Measurements from ENCODE around the gene MCC.

MCC gene

DNA sequence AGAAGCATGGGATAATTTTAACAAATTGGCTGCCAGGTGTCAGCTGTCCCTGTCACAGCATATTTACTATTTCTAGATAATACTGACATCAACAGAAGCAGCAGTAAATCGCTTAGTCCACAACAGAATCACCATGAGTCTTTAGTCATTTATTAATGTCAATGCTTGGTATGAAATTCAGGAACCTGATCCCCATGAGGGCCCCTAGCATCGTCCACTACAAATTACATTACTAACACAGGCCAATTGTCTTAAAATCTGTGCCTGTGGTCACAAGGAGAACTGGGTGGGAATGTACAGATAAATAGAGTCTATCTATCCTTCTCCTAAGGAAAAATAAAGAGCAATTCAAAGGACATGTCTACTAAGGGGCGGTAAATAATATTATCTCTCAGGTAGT lies 129.6 kb downstream of the MCC start:
- DNase-seq, result no peak

DNA sequence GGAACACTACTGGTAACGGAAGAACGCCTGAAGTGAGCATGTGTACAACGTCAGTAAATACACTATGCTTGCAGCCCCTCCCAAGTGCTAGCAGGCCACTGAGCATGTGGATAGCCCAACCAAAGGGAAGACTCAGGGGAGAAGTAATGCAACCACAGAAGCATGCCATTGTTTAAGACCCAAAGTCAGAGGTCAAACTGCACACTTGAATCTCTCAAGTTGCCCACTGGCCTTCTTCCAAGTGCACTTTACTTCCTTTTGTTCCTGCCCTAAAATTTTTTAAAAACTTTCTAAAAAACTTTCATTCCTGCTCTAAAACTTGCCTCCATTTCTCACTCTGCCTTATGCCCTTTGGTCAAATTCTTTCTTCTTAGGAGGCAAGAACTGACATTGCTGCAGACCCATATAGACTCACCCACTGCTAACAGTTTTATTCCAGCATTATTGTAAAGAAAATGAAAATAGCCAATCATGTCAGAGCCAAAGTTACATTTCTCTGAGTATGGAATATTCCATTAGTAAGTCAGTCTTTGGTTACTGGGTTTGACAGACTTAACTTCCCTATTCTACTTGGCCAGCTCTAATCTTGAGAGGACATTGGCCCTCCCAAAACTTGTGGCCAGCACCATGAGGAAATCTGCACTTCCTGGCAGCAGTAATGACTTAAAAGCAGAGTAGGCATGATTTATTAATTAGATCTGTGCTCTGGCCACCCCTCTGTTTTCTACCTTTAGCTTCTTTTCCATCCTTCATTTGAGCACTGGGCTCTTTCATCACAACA lies 130.4 kb downstream of the MCC start:
- DNase-seq, result no peak

DNA sequence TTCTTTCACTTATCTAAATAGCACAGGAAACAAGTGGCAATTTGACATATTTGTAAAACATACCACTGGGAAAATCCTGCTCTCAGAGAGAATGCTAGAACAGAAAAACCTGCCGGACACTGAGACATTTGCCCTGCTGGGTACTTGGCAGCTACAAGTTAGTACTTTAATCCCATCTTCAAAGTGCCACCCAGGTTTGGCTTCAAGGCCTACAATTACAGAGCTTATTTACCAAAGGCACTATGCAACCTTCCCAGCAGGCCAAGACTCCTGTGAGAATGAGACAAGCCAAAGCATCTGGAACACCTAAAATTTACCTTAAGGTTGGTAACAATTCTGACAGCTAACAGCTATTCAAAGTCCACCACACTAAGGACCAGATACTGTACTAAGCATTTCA lies 131.8 kb downstream of the MCC start:
- no peak for DNase-seq

DNA sequence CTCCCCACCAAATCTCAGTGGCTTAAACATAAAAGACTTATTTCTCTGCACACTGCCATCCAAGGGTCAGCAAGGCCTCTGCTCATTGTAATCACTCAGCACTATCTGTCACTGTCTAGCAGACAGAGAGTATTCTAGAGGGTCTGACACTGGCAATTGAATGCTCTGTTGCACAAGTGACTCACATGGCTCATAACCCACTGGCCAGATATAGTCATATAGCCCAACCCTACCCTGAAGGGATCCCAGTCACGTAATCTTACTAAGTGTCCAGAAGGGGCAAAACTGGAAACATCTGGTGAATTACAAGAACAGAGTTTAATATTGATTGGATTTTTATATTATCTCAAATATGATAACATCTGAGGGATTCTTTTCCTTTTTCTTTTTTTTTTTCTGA lies 134.2 kb downstream of the MCC start:
- DNase-seq, result no peak

DNA sequence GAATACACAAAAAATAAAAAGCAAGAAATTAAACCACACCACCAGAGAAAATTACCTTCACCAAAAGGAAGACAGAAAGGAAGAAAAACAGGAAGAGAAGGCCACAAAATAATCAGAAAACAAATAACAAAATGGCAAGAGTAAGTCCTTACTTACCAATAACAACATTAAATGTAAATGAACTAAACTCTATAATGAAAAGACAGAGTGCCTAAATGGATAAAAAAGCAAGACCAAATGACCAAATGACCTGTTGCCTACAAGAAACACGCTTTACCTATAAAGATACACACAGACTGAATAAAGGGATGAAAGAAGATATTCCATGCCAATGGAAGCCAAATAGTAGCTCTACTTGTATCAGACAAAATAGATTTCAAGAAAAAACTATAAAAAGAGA lies 140.7 kb downstream of the MCC start:
- DNase-seq, result no peak

DNA sequence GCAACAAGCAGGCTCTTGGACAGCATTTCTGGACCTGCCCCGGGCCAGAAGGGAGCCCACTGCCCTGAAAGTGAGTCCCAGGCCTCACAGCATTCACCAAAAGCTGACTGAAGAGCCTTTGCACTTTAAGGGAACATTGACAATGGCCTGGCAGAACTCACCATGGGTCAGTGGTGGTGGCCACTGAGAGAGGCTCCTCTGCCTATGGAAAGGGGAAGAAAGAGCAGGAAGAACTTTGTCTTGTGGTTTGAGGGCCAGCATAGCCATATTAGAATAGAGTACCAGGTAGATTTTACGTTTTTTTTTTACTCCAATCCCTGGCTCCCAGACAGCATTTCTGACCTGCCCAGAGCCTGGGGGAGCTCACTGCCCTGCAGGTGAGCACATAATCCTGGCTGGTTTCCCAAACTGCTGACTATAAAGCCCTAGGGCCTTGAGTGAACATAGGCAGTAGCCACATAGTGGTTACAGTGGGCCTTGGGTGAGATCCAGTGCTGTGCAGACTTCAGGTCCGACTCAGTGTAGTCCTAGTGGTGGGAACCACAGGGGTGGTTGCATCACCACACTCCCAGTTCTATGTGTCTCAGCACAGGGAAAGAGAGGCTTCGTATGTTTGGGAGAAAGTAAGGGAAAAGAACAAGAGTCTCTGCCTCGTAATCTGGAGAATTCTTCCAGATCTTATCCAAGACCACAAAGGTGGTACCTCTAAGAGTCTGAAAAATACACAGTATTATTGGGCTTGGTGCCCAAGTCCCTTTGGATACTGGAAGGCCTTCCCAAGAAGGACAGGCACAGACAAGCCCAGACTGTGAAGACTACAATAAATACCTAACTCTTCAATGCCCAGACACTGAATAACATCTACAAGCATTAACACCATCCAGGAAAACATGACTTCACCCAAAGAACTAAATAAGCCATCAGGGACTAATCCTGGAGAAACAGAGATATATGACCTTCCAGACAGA lies 143.0 kb downstream of the MCC start:
- no peak for DNase-seq

DNA sequence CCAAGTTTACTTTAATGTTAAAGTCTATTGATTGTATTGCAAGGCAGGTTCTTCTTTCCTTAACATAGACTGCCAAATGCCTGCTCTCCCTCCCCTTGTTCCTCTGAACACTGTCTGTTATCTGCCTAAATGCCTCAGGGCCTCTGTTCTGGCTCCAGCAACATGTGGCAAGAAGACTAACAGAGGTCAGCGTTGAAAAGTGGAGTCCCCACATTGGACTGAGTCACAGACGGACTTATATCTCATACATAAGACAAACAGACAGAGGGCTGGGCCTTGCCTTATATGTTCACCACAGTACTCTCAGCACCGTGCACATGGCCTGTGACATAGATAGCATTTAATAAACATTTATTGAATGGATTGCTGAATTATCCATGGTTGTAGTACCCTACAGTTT lies 144.9 kb downstream of the MCC start:
- DNase-seq, result no peak

DNA sequence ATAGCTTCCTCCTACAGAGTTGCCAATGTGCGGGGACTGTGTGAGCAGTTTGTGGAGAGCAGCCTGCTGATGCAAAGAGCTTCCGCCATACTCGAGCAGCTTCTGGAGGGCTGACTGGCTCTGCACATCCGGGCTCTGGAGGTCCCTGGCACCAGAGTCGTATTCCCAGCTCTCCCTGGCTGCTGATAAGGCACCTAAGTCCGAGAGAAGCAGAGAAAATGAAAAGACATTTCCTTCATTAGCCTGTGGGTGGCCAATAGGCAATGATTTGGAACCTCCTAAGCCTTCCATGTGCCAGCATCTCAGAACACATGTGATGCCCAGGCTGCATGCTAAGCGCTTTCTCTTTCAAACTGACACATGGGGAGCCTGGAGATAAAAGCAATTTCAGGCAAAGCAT lies 147.7 kb downstream of the MCC start:
- no peak for DNase-seq

DNA sequence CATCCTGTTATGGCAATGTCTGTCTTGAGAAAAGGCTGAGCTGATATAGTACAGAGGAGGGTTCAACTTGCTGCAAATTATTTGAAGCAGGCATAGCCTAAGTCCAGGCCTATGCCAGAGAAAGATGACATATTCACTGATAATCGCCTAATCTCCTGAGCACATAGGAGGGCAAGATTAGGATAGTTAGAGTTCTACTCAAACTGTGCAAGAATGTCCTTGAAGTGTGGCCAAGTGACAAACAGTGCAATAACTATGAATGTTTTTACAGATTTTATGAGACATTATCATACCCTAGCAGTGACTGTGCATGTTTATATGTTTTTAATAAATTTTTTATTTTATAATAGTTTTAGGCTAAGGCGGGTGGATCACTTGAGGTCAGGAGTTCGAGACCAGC lies 149.6 kb downstream of the MCC start:
- DNase-seq, result no peak

DNA sequence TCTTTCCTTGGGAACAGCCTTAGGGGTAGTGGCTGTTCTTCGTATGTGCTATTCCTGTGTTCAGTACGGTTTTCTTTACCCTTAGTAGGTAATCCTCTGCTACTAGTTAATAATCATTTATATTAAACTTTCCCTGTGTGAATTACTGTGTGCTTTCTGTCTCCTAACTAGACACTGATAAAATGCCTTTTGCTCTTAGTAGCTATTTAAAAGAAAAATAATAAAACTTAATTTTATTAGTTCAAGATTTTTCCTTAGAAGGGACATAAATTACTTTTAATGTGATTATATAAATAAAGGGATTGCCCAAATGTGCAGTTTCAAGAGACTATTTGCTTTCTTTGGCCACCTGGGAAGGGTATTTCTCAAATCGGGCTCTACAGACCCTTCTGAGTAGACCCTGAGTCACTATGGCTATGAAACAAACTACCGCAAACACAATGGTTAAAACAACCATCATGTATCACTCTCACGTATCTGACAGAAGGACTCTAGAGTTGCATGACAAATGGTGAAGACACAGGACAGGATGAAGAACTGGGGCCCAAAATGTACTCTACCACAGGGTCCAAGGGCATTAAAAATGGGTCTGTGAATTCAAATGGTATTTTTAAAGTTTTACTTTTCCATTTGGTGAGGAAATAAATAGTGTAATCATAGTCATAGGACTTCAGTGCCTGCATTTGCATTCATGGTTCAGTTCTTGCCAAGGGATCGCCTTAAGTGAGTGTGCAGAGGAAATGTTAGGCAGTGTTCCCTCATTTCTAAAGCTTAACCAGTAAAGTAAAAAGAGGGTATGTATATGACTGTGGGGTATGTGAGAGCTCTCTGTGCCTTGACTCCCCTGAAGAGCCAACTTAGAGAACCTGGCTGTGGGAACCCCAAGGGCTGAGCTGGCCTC lies 150.5 kb downstream of the MCC start:
- DNase-seq, result no peak

DNA sequence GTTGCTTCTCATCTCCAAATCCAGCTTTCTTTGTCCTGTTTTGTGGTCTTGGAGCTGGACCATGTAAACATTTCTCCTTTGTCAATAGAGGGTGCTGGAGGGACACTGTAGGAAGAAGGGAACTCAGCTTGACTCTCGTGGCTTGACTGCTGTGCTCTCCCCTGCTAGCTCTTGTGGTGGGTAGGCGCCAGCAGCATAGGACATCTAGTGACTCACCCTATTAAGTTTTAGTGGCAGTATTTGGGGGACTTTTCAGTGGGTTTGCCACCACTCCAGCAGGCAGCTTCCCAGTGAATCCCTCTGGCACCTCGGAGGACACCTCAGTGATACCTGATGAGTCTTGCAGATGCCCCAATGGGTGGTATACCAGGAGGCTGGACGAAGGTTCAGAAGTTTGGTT lies 151.3 kb downstream of the MCC start:
- no peak for DNase-seq

DNA sequence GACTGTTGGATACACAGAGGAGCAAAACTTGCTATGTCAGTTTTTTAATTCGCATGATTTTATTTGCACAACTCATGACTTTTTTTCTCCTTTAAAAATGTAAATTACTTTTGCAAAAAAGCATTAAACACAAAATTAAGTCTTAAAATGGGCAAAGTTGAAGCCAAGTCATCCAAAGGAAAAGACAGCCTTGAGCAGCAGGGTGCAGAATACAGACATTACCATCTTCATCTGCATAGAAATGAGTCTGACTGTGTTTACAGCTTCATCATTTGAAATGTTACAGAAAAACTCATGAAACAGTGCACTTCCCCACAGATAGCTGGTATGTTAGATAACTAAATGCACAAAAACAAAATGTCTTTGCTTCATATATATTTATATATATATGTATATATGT lies 154.8 kb downstream of the MCC start:
- no peak for DNase-seq

DNA sequence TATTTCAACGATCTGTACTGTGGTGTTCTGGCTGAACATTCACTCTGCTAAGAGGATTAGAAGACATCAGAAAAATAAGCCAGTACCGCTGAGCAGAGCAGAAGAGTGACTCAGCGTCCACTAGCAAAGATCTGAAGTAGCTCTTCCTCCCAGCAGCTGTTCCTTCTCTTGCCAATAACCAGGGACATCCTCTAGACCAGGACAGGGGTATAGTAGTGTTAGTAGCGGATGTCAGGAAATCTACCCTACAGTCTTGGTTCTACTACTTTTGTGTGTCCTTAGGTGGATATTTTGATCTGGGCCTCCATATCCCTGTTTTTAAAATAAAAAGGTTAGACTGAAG lies 157.1 kb downstream of the MCC start:
- no peak for DNase-seq

DNA sequence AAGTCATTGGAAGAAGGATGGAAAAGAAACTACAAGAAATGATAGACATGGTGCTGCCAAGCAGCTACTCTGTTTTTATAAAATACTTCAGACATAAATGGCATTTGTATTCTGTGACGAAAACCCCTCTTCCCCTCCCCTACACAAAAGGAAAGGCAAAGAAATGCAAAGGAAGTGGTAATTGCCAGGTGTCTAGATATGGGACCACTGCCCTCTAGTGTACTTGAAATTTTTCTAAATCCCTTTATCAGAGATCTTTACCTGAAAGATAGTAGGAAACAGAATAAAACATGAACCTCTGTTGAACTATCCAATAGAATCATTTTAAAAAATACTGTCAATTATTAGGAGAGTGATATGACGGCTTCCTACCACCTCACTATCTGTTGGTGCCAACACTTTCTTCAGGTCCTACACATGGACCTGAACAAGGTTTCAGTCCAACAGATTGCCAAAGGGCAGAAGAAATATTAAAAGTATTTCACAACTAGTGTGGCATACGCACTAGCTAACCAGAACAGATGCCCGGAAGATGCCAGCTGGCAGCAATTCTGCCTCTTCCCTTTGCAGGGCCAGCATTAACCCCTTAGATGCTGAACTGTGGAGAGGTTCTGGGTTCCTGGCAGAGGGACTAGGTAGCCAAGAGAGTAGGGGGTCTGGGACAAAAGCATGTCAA lies 157.6 kb downstream of the MCC start:
- DNase-seq, result no peak

DNA sequence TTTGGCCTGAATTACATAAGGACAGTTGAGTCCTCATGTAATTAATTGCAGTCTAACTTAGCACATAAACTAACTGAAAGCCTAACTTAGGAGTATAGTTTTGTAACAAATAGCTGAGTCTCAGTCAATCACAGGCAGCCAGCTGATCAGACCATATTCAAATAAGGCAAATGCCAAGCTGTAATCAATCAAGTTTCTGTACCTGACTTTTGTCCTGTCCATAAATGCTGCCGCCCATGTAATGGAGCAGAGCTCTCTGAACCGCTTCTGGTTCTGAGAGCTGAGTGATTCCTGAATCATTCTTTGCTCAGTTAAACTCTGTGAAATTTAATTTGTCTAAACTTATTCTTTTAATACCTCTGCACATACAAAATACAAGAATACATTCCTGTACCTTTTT lies 158.3 kb downstream of the MCC start:
- no peak for DNase-seq

DNA sequence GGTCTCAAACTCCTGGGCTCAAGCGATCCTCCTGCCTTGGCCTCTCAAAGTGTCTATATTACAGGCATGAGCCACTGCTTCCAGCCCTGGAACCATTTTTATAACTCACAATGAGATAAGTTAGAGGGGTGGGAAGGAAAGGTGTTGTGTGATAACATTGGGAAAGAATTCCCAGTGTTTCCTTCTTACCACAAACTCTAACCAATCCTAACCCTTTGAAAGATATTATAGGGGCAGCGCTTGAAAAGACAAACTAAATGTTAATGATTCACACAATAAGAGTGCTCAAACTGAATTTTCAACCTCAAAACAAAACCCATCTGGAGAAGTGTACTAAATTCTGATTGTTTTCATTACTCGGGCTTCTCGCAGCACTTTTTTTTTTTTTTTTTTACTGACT lies 163.2 kb downstream of the MCC start:
- DNase-seq, result no peak

DNA sequence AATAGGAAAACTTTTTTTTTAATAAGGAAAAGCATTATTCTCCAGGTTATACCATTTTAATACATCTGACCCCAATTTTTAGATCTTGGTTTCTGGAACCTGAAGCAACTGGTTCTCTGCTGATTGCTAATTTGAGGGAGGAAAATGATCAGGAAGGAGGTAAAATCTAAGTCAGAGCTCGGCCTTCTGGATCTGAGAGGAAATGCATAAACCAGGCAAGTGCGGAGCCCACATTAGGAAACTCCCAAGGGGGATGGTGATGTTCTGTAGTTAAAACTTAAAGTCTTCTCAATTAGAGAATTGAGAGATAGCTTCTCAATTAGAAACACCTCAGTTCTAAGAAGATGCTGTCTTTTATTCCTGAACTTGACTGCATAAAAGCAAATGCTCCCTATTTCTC lies 167.0 kb downstream of the MCC start:
- DNase-seq, result no peak

DNA sequence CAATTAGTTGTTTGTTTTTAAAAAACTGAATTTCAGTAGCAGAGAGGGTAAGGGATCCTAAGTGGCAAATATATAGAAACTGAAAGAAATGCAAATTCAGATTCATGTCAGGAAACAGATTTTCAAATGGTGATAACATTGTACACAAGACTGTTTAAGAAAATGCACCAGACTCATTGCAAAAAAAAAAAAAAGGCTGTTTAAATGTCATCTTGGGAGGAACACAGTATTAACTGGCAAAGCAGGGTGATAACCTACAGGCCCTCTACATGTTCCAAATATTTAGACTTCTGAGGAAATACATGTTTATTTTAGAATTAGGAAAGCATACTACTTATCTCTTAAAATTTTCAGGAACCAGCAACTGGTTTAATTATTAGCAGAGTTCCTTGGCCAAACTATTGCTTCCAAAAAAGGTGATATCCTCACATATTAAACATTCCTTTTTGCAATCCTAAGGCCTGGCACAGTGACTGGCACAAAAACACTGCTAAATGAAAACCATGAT lies 167.9 kb downstream of the MCC start:
- DNase-seq, result no peak

DNA sequence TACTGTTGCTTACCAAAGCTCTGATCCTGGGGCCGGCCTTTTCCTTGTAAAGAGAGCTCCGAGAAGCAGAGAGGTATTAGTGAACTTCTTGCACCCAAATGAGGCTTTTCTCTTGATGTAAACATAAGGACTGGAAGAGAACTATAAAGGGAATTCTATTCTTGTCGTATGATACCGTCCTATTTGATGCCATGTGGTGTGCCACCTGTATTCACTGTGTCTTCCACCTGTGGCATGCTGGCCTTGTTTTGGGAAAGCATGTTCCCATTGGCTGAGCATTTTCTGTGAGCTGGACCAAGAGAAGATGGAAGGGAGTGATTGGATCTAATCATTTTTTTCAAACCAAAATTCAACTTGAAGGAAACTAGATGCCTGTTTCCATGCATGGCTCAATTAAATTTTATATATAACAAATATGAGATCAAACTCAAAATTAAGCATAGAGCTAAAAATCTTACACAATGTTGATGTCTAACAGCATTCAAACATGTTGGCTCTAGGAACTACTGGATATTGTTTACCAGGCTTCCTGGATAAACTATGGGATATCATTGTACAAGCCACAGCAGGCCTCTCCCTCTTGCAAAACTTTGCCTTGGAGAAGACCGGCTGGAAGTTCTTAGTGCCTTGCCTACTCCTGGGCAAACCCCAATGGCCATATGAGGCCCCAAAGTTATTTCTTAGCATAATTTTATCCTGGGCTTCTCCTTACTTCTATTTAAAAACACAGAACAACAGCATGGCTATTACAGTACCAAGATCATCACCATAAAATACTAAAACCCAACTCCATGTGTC lies 168.8 kb downstream of the MCC start:
- no peak for DNase-seq

DNA sequence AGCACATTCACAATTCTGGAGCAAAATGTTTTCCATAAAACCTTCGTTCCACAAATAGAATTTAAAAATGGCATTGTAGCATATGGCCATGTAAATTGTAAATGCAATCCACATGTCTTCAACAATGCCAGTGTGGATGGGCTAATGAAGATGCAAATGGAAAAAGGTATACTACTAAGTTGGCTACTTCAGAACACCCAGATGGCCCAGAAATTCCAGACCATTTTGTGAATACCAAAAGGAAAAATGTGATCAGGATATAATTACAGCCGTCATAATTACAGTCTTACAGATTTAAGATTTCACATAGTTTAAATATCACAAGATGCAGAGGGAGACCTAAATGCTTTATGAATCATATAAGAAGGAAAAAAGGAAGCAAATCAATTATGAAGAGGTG lies 170.6 kb downstream of the MCC start:
- DNase-seq, result no peak

DNA sequence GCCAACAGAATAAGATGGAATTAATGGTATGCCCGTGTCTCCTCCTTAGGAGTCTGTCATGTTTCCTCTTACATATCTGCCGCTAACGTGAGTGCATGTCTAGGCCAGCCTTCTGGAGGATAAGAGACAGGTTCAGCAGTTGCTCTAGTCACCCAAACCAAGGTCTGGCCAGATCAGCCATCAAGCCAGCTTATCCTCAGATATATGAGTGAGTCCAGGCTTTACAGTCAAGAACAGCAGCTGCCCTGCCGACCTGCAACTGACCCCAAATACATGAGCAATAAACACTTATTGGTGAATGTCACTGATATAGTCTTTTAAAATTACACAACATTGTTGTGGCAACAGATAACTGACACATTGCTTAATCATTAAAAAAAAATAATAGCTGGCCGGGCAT lies 177.0 kb downstream of the MCC start:
- DNase-seq, result no peak

DNA sequence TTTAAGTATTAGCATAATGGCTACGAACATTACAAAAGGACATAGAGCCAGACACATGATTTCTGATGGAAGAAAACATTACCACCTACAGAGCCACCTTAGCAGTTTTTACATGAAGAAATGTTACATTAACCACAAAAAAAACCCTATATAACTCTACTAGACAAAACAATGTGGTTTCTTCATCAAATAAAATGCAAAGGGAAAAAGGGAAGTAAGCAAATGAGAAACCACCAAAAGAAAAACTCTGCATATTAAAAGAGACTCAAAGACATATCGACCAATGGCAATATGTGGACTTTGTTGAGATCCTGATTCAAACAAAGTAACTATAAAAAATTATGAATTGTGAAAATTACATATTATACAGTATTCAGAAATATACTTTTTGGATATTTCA lies 186.1 kb downstream of the MCC start:
- no peak for DNase-seq
